HG03469 (cell line): Measurements from ENCODE around the gene DCANP1.

Experiments used
- ATAC-seq: cut with Tn5 transposase; IDR thresholded peaks from one replicate; pipeline ENCODE4 v1.9.1; 2021; ENCODE audit warnings: mild to moderate bottlenecking, moderate library complexity, moderate number of reproducible peaks; ENCODE audit not compliant: unreplicated experiment

The DCANP1 gene

DNA sequence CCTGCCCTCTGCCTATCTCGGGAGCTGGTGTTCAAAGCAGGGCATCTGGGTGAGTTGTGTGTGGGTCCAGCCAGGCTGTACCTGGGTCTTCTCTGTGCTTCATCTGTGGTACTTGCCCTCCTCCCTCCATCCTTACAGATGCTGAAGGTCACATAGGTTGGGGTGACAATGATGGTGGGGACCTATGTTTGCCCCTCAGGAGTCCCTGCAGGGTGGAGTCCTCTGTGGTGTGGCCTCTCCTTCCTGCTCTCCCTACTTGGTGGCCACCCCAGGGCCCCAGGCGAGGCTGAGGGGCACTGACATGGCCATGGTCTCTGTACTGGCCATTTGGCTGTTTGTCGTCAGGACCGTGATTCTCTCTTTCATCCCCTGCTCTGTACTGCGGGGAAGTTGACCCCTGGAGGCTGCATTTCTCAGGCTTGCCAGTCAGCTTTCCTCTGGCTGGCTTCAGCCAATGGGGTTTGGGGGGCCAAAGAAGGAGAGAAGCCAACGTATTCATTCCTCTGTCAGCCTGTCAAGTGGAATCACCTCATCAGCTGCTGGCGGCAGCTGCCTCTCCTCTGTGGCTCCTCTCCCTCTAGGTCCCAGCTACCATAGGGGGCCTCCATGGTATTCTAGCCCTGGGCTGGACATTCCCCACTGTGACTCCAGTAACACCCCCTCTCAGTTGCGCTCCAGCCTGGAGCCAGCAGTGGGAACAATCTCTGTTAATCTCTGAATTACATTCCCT is 4.6 kb downstream of the DCANP1 start:
- no peak for ATAC-seq

GRCh38 chr5:135441919-135442318 is 5.2 kb downstream of the DCANP1 start:
- no peak for ATAC-seq

DNA sequence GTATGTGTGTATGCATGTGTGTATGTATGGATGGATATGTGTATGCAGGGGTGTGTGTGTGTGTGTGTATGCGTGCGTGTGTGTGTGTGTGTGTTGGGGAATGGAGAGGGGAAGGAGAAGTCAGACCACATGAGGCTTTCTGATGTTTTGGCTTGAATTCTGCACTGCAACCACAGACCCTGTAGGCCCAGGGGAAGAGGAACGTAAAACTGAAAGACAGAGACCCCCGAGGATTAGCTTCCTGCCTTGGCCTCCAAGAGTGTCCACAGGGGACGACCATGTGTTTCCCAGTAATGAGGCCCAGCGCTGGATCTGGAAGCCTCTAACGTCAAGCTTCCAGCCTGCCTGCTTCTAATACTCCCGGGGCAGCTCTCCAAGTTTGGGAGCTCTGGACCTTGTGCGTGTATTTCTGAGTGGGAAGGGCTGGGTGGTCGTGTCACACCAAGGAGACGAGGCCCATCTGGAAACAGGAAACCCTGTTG is 5.8 kb downstream of the DCANP1 start:
- ATAC-seq = no peak

GRCh38 chr5:135440916-135441315 is 6.2 kb downstream of the DCANP1 start:
- no peak for ATAC-seq

GRCh38 chr5:135439231-135440205 is 7.6 kb downstream of the DCANP1 start:
- no peak for ATAC-seq

- no peak for ATAC-seq
Observed at GRCh38 chr5:135438636-135439221, 8.4 kb downstream of the DCANP1 start.

DNA sequence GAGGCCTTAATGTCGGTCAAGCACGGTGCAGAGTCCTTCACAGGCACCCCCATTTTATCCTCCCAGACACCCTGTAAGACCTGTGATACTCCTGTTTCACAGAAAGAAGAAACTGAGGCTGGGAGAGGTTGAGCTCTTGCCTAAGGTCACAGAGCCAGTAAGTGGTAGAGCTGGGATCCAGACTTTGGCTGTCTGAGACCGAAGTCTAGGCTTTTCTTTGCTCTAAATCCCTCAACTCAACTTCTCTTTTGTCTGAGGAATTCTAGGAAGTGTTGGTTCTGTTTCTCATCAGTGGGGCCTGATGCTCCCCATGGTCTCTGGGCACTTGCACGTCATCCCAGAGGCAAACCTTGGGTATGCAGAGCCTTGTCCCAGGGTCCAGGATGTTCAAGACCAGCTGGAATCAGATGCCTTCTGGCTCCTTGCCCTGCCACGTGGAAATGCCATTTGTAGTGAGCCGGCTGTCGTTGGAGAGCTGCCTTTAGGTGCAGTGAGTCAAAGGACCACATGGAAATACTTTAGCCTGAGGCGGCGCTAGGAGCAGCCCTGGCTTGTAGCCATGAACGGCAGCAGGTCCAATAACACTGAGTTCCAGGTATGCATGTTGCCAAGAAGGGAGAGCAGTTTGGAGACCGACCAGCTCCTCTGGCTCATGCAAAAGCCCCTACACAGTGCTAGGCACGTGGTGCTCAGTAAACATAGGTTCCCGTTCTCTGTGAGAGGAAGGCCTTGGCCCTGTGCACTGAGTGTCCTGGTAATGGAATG is 9.2 kb downstream of the DCANP1 start:
- no peak for ATAC-seq

GRCh38 chr5:135437422-135437795 is 9.7 kb downstream of the DCANP1 start:
- no peak for ATAC-seq

DNA sequence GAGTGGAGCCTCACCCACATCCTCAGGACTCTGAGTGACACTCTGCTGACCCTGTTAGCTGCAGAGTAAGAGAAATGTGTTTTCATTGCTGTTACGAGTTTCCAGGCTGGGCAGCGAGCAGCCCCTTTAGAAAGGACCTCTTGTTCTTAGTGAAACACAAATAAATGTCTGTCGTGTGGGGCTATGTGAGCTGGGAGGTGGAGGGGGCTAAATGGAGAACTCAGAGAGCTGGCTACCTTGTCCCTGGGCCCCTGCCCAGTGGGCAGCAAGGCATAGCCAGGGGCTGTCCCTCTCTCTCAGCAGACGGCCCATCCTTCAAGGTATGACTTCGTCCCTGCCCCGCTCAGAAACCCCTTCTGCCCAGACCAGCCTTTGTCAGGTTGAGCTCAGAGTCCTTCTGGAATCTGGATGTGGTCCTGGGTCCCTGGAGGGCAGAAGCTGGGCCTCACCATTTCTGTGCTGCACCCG is 10.2 kb downstream of the DCANP1 start:
- ATAC-seq = no peak

DNA sequence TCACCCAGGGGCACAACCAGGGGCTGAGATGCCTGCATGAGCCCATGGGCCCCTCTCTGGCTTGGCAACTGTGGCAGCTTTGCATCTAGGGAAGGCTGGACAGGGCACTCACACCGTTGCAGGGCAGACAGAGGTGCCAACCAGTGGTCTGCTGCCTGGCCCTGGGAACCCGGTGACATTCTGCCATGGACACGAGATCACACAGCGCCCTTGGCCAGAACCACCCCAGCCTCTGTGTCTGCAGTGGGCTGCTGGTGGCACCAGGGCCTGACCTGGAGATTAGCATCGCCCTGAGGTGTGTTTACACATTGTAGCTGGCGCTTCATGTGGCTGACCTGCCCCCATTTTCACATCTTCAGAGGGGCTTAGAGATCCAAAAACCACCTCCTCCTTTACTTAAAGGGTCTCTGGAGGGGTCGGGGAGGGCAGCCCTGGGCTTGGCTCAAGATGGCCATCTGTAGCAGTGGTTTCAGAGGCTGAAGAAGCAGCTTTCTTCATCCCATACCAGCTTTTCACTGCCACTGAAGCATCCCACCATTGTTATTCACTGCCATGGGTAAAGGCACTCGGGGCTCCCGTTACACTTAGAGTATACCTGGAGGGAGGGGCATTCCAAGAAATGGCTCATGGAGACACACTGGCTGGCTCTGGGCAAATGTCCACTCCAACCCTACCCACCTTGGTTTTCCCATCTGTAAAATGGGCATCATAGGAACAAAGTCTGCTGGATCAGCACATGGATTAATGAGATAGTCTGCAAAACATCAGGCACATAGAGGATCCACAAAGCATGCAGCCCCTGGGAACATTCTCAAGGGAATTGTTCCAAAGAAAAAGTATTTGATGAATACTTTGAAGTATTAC is 11.4 kb downstream of the DCANP1 start:
- no peak for ATAC-seq

GRCh38 chr5:135434591-135435466 is 12.3 kb downstream of the DCANP1 start:
- ATAC-seq = no peak

DNA sequence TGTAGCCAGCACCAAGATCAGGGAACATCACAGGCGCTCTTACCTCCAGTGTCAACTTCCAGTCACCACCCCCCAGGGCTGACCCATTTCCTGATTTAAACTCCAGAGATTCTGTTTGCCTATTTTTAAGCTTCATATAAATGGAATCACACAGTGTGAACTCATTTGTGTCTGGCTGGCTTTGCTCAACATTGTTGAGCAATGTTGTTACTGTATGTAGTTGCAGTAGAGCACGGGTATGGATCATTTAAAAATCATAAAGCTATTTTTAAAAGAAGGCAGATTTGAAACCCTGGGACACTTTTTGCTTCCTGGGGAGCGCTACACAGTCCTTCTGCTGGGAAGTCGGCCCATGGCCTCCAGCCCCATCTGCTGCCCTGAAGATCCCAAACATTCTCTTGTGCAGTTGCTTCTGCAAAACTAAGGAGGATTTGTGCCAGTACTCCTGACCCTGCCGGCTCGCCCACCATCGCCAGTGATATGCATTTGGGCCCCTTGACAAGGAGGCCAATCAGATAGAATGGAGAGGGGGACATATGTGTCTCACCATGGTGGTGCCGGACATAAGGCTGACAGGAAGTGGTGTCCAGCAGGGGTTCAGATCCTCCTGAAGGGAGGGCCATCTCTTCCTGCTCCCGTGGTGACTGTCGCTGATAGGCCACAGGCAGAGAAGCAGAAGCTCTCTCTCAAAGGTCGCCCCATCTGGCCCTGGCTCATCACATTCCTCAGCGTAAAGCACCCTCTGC is 13.3 kb downstream of the DCANP1 start:
- no peak for ATAC-seq

GRCh38 chr5:135432113-135432512 is 15.0 kb downstream of the DCANP1 start:
- no peak for ATAC-seq

DNA sequence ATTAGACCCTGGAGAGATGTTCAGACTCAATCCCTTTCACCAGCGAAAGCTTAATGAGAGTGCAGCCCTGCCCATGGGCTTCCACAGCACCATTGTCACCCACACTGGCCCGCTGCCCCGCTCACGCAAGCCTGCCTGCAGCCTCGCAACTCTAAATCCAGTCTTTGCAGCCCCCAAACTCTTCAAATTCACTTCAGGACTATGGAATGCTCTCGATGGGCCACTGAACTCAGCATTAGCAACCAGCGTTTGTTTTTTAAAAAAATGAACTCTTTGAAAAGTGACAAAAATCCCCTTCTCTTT is 17.1 kb downstream of the DCANP1 start:
- no peak for ATAC-seq

- no peak for ATAC-seq
Observed at GRCh38 chr5:135429301-135430134, 17.6 kb downstream of the DCANP1 start.

- ATAC-seq = no peak
Observed at GRCh38 chr5:135428586-135428985, 18.6 kb downstream of the DCANP1 start.
